BE2C (cell line): ENCODE results near the gene PTPRN2.
"Not testable (repeated sequence)": the region's sequence is repeated elsewhere in the genome, so short reads cannot be mapped to it uniquely, and the experiment has no call there.

Source experiments
- DNase-seq: peaks from one replicate; pipeline ENCODE4 v3.0.0-alpha.2; 2020
- H3K27me3 ChIP-seq: fragments of 250-450 bp; sonication (Bioruptor Pico); 2 replicates; pipeline ENCODE4 v1.5.1; 2020; ENCODE audit warnings: mild to moderate bottlenecking
- H3K36me3 ChIP-seq: fragments of 250-450 bp; sonication (Bioruptor Pico); 2 replicates; pipeline ENCODE4 v1.5.1; 2020; ENCODE audit warnings: mild to moderate bottlenecking
- H3K4me1 ChIP-seq: fragments of 250-450 bp; sonication (Bioruptor Pico); 2 replicates; pipeline ENCODE4 v1.5.1; 2020
- H3K4me3 ChIP-seq: 2 replicates; pipeline ENCODE4 v1.5.1; 2011; ENCODE audit warnings: low read depth, low read length
- H3K9me3 ChIP-seq: fragments of 250-450 bp; sonication (Bioruptor Pico); 2 replicates; pipeline ENCODE4 v1.5.1; 2020
- TF ChIP-seq, protein P1 (sequence below): IDR thresholded peaks from 2 replicates; pipeline ENCODE4 v1.5.1; 2012; ENCODE audit warnings: mild to moderate bottlenecking, low read depth, low read length

The PTPRN2 gene

DNA sequence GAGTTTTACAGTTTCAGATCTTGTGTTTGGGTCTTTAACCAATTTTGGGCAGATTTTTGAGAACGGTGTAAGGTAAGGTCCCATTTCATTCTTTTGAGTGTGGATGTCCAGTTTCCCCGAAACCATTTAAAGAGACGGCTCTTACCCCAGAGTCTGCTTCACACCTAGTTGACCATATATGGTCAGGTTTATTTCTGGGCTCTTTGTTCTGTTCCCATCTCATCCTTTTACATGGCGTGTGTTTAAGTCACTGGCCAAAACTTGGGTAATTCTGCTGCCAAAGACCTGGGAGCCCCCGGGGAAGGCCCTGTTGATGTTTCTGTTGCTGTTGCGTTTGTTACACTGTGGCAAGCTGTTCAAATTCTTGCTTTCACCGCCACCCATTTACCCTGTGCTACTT is 120.1 kb downstream of the PTPRN2 start:
- no peaks in the 10 kb centered on the region for H3K9me3 ChIP-seq
- H3K27me3 ChIP-seq = no peaks in the 10 kb centered on the region
- no peaks in the 10 kb centered on the region for H3K36me3 ChIP-seq
- no peaks in the 10 kb centered on the region for H3K4me1 ChIP-seq
- no peak for DNase-seq
- TF ChIP-seq, protein P1, sequence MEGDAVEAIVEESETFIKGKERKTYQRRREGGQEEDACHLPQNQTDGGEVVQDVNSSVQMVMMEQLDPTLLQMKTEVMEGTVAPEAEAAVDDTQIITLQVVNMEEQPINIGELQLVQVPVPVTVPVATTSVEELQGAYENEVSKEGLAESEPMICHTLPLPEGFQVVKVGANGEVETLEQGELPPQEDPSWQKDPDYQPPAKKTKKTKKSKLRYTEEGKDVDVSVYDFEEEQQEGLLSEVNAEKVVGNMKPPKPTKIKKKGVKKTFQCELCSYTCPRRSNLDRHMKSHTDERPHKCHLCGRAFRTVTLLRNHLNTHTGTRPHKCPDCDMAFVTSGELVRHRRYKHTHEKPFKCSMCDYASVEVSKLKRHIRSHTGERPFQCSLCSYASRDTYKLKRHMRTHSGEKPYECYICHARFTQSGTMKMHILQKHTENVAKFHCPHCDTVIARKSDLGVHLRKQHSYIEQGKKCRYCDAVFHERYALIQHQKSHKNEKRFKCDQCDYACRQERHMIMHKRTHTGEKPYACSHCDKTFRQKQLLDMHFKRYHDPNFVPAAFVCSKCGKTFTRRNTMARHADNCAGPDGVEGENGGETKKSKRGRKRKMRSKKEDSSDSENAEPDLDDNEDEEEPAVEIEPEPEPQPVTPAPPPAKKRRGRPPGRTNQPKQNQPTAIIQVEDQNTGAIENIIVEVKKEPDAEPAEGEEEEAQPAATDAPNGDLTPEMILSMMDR = no peak
- no peak overlapping the region for H3K4me3 ChIP-seq

DNA sequence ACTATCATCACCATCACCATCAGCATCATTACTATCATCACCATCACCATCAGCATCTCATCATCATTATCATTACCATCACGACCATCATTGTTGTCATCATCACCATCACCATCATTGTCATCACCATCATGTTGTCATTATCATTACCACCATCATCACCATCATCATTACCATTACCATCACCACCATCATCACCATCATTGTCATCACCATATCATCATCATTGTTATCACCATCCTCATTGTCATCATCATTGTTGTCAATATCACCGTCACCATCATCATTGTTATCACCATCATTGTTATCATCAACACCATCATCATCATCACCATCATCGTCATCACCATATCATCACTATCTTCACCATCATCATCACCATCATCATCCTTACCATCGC is 124.3 kb downstream of the PTPRN2 start:
- H3K27me3 ChIP-seq = no peaks in the 10 kb centered on the region
- TF ChIP-seq, protein P1 = no peak
- H3K36me3 ChIP-seq = no peaks in the 10 kb centered on the region
- H3K4me3 ChIP-seq = no peak overlapping the region
- DNase-seq = no peak
- H3K9me3 ChIP-seq = no peaks in the 10 kb centered on the region
- H3K4me1 ChIP-seq = no peaks in the 10 kb centered on the region

DNA sequence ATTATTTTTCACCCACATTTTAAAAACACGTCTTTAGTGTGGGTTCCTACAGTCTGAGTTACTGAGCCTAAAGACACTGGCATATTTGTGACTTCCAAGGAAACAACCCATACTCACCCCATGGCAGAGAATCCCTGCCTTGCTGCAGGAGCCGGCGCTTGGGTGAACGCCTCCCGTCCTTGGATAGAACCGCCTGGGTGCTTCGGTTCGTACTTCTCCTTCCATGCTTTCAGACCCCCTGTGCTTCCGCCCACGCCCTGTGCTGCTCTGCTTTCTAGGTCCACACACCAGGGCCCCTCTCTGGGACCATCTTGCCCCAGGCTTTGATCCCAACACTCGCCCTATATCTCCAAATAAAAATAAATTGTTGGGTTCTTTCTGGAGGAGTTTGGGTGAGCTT is 125.8 kb downstream of the PTPRN2 start:
- Histone ChIP-seq H3K9me3 (no peaks in the 10 kb centered on the region), H3K4me3 (no peak overlapping the region), H3K27me3 (no peaks in the 10 kb centered on the region), H3K4me1 (no peaks in the 10 kb centered on the region), H3K36me3 (no peaks in the 10 kb centered on the region)
- TF ChIP-seq, protein P1 = no peak
- no peak for DNase-seq

DNA sequence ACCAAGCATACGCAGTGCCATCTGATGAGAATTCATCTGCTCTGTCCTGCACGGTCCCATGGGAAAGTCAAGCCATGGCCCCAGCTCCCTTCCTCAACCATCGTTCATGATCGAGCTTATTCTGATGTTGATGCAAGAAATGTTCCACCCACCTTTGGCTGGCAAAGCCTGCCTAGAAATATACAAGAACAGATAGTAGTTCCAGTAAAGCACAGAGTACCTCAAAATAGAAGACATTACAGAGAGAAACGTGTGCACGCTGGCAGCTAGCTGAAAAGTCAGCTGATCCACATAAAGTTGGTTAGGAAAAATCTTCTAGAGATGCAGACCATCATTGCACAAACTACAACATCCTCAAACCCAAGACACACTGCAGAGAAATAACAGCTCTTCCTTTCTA is 127.0 kb downstream of the PTPRN2 start:
- TF ChIP-seq, protein P1 = no peak
- Histone ChIP-seq H3K4me1 (no peaks in the 10 kb centered on the region), H3K9me3 (no peaks in the 10 kb centered on the region), H3K36me3 (no peaks in the 10 kb centered on the region), H3K27me3 (no peaks in the 10 kb centered on the region), H3K4me3 (no peak overlapping the region)
- no peak for DNase-seq

DNA sequence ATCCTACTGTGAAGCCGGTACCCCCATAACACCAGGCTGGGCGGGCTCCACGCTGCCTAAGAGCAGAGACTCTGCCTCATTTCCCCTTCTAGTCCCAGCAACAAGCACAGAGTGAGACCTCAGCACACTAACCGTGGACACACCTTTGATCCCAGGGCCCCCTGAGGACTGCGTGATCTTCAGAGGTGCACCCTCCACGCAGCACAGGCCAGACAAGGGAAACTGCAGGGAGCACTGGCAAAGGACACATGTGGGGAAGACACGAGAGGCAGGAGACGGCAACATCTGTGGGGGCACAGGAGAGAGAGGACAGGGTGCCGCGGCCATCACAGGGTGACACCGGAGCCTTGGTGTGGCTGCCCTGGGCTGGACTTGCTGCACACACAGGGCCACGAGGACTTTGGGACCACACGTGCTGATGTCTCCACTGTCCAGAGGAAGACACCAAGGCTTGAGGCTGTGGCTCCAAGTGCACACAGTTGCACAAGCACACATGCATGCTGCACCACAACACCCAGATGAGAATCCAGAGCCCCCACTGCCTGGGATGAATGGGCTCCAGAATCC is 128.8 kb downstream of the PTPRN2 start:
- Histone ChIP-seq H3K36me3 (no peaks in the 10 kb centered on the region), H3K4me1 (no peaks in the 10 kb centered on the region), H3K9me3 (no peaks in the 10 kb centered on the region), H3K27me3 (no peaks in the 10 kb centered on the region), H3K4me3 (no peak overlapping the region)
- TF ChIP-seq, protein P1 = no peak
- DNase-seq = no peak

DNA sequence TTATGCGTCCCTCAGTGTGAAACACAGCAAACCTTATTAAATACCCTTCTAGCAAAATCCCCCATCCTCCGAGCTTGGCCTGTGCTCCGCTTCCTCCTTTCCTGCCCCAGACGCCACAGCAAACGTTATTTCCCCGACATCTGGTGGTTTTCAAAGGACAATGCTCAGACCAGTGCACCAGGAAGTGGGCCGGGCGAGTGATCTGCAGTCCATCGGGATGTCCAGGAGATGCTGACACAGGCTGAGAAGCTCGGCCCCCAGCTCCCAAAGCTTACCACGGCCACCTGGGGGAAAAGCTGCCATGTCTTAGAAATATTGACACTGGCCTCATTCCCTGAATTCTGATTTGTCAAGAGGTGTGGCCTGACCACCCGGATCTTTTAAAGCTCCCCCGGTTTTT is 129.5 kb downstream of the PTPRN2 start:
- no peak for DNase-seq
- Histone ChIP-seq H3K4me3 (no peak overlapping the region), H3K27me3 (no peaks in the 10 kb centered on the region), H3K9me3 (no peaks in the 10 kb centered on the region), H3K4me1 (no peaks in the 10 kb centered on the region), H3K36me3 (no peaks in the 10 kb centered on the region)
- TF ChIP-seq, protein P1 = no peak

DNA sequence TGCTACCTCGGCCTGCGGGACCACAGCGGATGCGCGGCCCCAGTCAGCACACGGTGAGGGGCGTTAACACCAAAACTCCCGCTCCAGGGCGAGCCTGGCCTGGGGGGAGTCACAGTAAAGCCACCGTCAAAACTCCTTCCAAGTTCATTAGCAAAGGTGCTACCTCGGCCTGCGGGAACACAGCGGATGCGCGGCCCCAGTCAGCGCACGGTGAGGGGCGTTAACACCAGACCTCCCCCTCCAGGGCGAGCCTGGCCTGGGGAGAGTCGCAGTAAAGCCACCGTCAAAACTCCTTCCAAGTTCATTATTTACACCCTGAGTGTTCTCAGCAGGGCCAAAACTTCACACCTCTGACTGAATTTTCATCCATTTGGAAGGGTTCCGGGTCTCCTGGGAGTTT is 130.0 kb downstream of the PTPRN2 start:
- not testable (repeated sequence) for H3K4me1 ChIP-seq, H3K4me3 ChIP-seq, H3K36me3 ChIP-seq, H3K9me3 ChIP-seq, DNase-seq, H3K27me3 ChIP-seq
